ENCODE results near the gene TOR1AIP2. TPM values are rescaled to one million over a fixed set of nuclear protein-coding genes. Genes with fewer than 3 reads are reported as not detected.
"Not testable (repeated sequence)": the region's sequence is repeated elsewhere in the genome, so short reads cannot be mapped to it uniquely, and the experiment has no call there.

The TOR1AIP2 gene
- total RNA-seq, 2 experiments from 2014 or later = 48.0 to 49.0 TPM

DNA sequence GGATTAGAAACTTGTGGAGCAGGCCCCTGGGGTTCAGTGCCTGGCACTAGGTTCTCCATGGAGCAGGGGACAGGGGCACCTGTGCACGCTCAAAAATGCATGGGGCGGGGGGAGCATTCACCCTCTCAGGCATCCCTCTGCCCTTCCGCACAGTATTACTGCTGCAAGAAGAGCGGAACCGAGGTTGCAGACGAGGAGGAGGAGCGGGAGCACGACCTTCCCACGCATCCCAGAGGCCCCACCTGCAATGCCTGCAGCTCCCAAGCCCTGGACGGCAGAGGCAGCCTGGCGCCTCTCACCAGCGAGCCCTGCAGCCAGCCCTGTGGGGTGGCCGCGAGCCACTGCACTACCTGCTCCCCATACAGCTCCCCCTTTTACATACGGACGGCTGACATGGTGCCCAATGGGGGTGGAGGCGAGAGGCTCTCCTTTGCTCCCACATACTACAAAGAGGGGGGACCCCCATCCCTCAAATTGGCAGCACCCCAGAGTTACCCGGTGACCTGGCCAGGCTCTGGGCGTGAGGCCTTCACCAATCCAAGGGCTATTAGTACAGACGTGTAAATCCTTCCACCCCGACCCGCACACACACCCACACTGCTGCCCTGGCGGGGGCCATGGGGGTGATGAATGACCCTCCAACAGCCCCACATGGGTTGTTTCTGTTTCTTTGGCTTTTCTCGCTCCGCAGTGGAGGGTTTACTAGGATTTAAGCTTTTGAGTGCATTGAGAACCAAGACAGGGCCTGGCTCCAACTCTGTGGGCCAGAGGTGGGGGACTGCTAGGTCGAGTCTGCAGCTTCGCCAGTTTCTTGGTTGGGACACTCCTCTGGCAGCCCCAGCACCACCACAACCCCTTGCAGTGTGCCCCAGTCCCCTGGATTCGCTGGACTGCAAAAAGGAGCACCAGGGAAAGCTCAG, 63.7 kb downstream of the TOR1AIP2 start:
- peak overlapping the region; percentile 81 for H3K4me3 Mint-ChIP-seq
- ATAC-seq = no peak
- no peak for DNase-seq
- no peaks in the 10 kb centered on the region for H3K9me3 Mint-ChIP-seq (ENCODE audit: insufficient read depth)
- no peak overlapping the region for H3K27ac Mint-ChIP-seq
- peaks cover 18% of the 10 kb centered on the region for H3K4me1 Mint-ChIP-seq (ENCODE audit: low read depth)
- CTCF ChIA-PET = interaction anchor here (0.6 to 16.0 kb wide), 53 partner anchors 8 to 776 kb away, joined by 3 to 655 read pairs (median 5); partner anchors contain the start of genes AXDND1, QSOX1 and TOR1AIP1
- no peaks in the 10 kb centered on the region for H3K36me3 Mint-ChIP-seq (ENCODE audit: low read depth)
- POLR2A ChIA-PET = interaction anchor here (0.6 to 2.7 kb wide), 5 partner anchors 67 to 732 kb away, joined by 3 to 13 read pairs (median 4); partner anchors contain the start of genes TOR1AIP1 and TOR3A
- peaks cover 4% of the 10 kb centered on the region for H3K27me3 Mint-ChIP-seq (ENCODE audit: low read depth)

DNA sequence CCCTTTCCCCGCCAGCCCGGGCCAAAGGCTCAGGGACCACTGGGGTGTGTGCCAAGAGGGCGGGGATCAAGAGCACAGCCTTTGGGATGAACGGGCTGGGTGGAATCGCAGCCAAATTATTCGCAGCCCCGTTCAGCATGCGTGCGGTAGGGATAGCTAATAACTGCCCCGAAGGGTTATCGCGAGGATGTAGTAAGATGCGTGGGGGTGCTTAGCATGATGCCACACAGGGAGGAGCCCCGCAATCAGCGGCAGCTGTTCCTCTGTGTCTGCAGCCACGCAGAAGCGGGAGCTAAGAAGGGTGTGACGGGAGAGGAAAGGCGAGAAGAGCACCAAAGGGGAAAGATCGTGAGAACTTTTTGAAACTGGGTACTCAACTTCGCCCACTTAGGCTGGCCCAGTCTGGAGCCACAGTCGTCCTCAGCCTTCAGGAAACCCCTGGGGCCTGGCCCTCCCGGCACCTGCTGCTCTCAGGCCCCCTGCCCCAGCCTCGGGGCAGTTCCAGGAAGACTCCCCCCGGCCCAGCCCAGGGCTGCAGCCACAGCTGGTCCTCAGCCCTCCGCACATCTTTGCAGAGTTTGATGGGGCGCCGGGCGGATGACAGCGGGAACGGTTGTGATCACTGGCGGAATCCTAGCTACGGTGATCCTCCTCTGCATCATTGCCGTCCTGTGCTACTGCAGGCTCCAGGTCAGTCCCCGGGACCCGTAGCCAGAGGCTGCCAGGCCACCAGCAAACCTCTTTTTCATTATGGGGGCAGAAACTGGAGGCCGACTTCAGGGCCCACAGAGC, 64.9 kb downstream of the TOR1AIP2 start:
- no peak for ATAC-seq
- Mint-ChIP-seq H3K27me3 (ENCODE audit: low read depth) (peaks cover 4% of the 10 kb centered on the region), H3K4me1 (ENCODE audit: low read depth) (peaks cover 18% of the 10 kb centered on the region), H3K27ac (no peak overlapping the region), H3K9me3 (ENCODE audit: insufficient read depth) (no peaks in the 10 kb centered on the region), H3K4me3 (no peak overlapping the region), H3K36me3 (ENCODE audit: low read depth) (no peaks in the 10 kb centered on the region)
- DNase-seq = no peak
- ChIA-PET CTCF (interaction anchor here (0.6 to 16.0 kb wide), 4 partner anchors 33 to 367 kb away, joined by 3 to 655 read pairs (median 18); no protein-coding TSS in a partner anchor), POLR2A (no interaction called here)

DNA sequence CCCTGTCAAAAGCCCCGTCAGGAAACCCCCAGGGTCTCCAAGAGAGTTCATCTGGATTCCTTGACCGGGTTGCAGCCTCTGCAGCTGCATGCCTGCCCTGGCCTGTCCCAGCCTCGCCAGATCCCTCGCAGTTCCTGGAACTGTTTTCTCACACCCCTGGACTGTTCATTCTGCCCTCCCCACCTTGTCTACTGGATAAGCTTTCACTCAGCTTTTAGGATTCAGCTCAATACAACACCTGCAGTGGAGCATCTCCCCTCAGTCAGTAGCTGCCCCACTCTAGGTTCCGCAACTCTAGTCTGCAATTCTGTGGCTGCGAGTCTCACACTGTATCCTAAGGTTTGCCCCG, 67.3 kb downstream of the TOR1AIP2 start:
- Mint-ChIP-seq H3K4me3 (no peak overlapping the region), H3K27me3 (ENCODE audit: low read depth) (peaks cover 4% of the 10 kb centered on the region), H3K36me3 (ENCODE audit: low read depth) (no peaks in the 10 kb centered on the region), H3K9me3 (ENCODE audit: insufficient read depth) (no peaks in the 10 kb centered on the region), H3K4me1 (ENCODE audit: low read depth) (peaks cover 11% of the 10 kb centered on the region), H3K27ac (no peak overlapping the region)
- ATAC-seq (no peak), DNase-seq (no peak)
- CTCF ChIA-PET = interaction anchor here (0.7 to 16.0 kb wide), 41 partner anchors 9 to 1615 kb away, joined by 3 to 655 read pairs (median 4); no protein-coding TSS in a partner anchor
- POLR2A ChIA-PET = no interaction called here

DNA sequence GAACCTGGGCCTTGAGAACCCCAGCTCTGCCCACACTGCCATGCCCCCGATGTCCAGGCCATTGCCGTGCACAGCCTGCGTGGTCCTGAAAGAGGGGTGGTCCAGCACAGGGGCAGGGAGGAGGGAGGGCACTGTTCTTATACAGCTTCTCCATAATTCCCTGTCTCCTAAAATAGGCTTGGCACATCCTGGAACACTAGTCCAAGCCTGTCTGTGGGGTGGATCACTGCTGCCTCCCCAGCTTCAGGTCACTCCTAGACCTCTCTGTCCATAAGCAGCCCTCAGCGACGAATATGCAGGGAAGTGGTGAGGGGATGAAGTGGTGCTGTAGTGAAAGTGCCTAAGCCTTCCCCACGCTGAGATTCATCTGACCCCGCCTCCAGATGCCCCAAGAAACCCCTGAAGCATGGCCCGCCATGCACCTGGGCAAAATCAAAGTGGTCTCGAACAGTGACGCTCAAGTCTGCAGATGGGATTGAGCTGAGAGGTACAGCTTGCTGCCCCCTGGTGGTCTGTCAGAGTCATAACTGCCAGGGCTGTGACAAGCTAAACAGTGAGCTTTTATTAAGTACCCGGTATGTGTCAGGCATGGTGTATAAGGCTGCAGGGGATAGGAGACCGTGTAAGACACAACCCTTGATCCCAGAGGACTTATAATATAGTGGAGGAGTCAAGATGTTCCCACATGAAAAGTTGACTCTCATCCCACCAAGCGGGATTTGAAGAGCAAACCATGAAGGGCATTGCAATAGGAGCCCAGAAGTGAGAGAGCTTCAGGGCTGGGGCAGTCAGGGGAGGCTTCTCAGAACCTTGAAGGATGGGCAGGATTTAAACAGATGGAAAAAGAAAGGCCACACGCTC, 67.9 kb downstream of the TOR1AIP2 start:
- Mint-ChIP-seq H3K9me3 (ENCODE audit: insufficient read depth) (no peaks in the 10 kb centered on the region), H3K4me3 (no peak overlapping the region), H3K4me1 (ENCODE audit: low read depth) (peaks cover 6% of the 10 kb centered on the region), H3K27me3 (ENCODE audit: low read depth) (peaks cover 4% of the 10 kb centered on the region), H3K27ac (no peak overlapping the region), H3K36me3 (ENCODE audit: low read depth) (no peaks in the 10 kb centered on the region)
- POLR2A ChIA-PET = no interaction called here
- CTCF ChIA-PET = interaction anchor here (0.6 to 16.0 kb wide), 50 partner anchors 9 to 1615 kb away, joined by 3 to 655 read pairs (median 4); no protein-coding TSS in a partner anchor
- peak; percentile 79 for DNase-seq
- ATAC-seq = peak; percentile 65

DNA sequence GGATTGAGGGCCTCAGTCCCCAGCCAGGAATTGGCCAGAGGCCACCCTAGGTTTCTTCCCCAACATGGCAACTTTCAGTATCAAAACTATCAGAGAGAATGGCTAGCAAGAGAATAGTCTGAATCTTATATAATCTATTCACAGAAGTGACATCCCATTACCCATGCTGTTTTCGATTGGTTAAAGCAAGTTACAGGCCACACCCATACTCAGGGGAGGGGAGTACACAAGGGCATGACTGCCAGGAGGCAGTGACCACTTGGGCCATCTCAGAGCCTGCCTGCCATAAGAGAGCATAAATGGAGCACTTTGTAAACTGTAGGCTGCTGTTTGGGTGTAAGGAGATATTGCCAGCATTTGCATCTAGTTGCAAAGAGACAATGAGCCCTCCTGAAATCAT, 69.1 kb downstream of the TOR1AIP2 start:
- H3K4me3 Mint-ChIP-seq = no peak overlapping the region
- ChIA-PET CTCF (interaction anchor here (0.7 to 16.0 kb wide), 8 partner anchors 12 to 1040 kb away, joined by 3 to 655 read pairs (median 6); no protein-coding TSS in a partner anchor), POLR2A (no interaction called here)
- H3K27ac Mint-ChIP-seq = no peak overlapping the region
- H3K4me1 Mint-ChIP-seq (ENCODE audit: low read depth) = no peaks in the 10 kb centered on the region
- ATAC-seq = no peak
- H3K36me3 Mint-ChIP-seq (ENCODE audit: low read depth) = no peaks in the 10 kb centered on the region
- no peak for DNase-seq
- peaks cover 4% of the 10 kb centered on the region for H3K27me3 Mint-ChIP-seq (ENCODE audit: low read depth)
- H3K9me3 Mint-ChIP-seq (ENCODE audit: insufficient read depth) = no peaks in the 10 kb centered on the region

DNA sequence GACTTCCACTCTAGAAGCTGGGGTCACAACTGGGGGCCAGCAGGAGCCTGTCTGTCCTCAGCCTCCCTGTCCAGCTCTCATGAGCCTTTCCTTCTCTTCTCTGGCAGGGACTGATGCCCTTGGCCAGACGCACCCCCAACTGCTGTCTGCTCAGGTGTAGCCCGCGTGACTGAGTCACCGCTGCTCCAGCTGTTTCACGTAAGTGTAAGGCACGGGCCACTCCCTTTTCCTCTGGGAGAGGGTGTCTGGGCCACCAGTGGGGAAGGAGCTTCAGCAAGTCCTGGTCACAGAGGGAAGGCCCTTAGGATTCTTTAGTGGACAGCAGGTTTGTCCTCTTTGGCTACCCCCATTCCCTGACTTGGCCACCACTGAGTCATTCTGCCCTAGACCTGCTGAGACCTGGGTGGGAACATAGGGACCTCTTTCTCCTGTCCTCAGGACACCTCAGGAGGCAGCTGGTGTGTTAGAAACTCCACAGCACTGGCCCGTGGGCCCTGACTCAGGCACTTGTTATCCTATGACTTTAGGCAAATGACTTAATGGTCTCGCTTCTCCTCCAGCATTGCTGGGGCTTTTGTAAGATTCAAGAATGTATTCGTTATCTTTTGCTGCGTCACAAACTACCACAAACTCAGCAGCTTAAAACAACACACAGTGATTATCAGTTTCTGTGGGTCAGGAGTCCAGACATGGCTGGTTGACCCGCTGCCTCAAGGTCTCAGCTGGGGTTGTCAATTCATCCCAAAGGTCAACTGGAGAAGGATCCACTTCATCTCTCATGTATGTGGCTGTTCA, 69.7 kb downstream of the TOR1AIP2 start:
- H3K36me3 Mint-ChIP-seq (ENCODE audit: low read depth) = no peaks in the 10 kb centered on the region
- no peak for DNase-seq
- H3K9me3 Mint-ChIP-seq (ENCODE audit: insufficient read depth) = no peaks in the 10 kb centered on the region
- H3K27ac Mint-ChIP-seq = no peak overlapping the region
- H3K27me3 Mint-ChIP-seq (ENCODE audit: low read depth) = peaks cover 4% of the 10 kb centered on the region
- no peak overlapping the region for H3K4me3 Mint-ChIP-seq
- ChIA-PET CTCF (interaction anchor here (0.6 to 16.0 kb wide), 3 partner anchors 59 to 109 kb away, joined by 3 to 655 read pairs (median 3); no protein-coding TSS in a partner anchor), POLR2A (no interaction called here)
- H3K4me1 Mint-ChIP-seq (ENCODE audit: low read depth) = no peaks in the 10 kb centered on the region
- ATAC-seq = no peak

DNA sequence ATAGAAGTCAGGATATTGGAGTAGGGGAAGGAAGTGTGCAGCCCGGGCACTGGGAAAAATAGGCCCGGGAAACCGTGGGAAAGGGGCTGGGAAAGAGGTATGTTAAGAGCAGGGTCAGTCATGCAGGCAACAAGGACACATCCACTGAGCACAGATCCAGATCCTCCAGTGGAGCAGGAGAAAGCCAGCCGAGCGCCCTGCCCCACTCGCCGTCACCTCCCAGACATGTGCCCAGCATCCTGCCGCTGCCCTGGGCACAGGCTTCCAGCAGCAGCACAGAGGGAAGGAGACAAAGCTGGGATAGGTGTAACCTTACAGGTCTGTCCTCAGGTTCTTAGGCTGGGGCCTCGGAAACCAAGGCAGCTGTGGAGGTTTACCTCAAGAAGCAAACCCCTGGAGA, 70.3 kb downstream of the TOR1AIP2 start:
- CTCF ChIA-PET = interaction anchor here (16.0 kb wide), 1 partner anchor 100 kb away, joined by 655 read pairs; no protein-coding TSS in a partner anchor
- no peaks in the 10 kb centered on the region for H3K9me3 Mint-ChIP-seq (ENCODE audit: insufficient read depth)

DNA sequence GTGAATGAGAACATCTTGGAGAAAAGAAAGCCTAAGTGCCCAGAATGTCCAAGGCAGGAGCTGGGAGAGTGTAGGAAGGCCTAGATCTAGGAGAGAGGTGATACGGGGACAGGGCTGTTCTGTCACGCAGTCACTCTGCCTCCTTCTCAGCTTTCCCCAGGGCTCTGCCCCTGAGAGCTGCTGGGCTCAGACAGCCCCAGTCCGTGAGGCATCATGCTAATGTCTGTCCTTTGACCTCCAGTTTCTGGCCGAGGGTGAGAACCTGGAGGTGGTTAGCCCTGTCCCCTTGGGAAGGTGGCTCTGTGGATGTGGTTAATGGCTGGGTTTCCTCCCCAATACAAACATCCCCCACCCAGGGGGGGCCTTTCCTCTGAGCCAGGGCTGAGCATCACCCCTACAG, 71.3 kb downstream of the TOR1AIP2 start:
- no peak overlapping the region for H3K27ac Mint-ChIP-seq
- no peak for DNase-seq
- H3K36me3 Mint-ChIP-seq (ENCODE audit: low read depth) = no peaks in the 10 kb centered on the region
- H3K4me1 Mint-ChIP-seq (ENCODE audit: low read depth) = no peaks in the 10 kb centered on the region
- ATAC-seq = no peak
- no peaks in the 10 kb centered on the region for H3K9me3 Mint-ChIP-seq (ENCODE audit: insufficient read depth)
- POLR2A ChIA-PET = no interaction called here
- CTCF ChIA-PET = interaction anchor here (1.3 to 16.0 kb wide), 2 partner anchors 9 to 99 kb away, joined by 11 to 655 read pairs; no protein-coding TSS in a partner anchor
- no peak overlapping the region for H3K4me3 Mint-ChIP-seq
- peaks cover 4% of the 10 kb centered on the region for H3K27me3 Mint-ChIP-seq (ENCODE audit: low read depth)

More for the DNA sequence above, 70.3 kb downstream of the TOR1AIP2 start:
- POLR2A ChIA-PET = no interaction called here
- Mint-ChIP-seq H3K27ac (no peak overlapping the region), H3K4me1 (ENCODE audit: low read depth) (no peaks in the 10 kb centered on the region), H3K27me3 (ENCODE audit: low read depth) (peaks cover 4% of the 10 kb centered on the region), H3K36me3 (ENCODE audit: low read depth) (no peaks in the 10 kb centered on the region), H3K4me3 (no peak overlapping the region)
- no peak for ATAC-seq
- no peak for DNase-seq

DNA sequence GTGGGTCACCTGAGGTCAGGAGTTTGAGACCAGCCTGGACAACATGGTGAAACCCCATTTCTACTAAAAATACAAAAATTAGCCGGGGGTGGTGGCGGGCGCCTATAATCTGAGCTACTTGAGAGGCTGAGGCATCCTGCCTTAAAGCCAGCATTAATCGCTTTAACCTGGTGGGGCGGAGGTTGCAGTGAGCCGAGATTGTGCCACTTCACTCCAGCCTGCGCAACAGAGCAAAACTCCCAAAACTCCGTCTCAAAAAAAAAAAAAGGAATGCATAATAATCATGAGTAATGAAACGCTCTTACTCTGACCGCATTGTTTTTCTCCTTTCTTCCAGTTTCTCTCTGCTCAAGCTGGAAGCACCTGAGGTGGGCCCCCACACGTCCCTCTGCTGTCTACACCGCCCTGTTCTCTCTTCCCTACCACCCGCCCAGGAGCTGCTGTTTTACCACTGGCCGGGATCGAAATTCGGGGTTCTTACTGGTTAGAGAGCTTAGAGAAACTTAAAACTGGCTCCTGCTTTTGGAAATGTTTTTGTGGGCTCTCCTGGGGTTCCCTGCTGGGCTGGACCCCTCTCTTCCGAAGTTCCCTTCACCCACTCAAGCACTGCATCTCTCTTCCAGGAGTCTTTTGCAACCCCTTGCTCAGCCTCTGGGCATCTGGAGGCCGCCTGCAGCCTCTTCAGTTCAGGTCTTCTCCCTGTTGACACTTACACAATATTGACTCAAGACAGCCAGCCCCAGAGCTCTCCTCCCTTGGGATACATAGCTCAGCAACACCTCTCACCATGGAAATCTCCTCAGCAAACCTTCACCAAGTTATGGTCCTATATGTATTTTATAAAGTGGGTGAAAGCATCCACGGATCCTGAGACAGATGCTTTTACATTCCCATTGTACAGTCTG, 72.1 kb downstream of the TOR1AIP2 start:
- no peaks in the 10 kb centered on the region for H3K9me3 Mint-ChIP-seq (ENCODE audit: insufficient read depth)
- ChIA-PET POLR2A (no interaction called here), CTCF (interaction anchor here (1.3 to 16.0 kb wide), 2 partner anchors 9 to 98 kb away, joined by 11 to 655 read pairs; no protein-coding TSS in a partner anchor)
- H3K4me1 Mint-ChIP-seq (ENCODE audit: low read depth) = no peaks in the 10 kb centered on the region
- H3K27me3 Mint-ChIP-seq (ENCODE audit: low read depth) = no peaks in the 10 kb centered on the region
- no peak overlapping the region for H3K4me3 Mint-ChIP-seq
- H3K27ac Mint-ChIP-seq = no peak overlapping the region
- DNase-seq (no peak), ATAC-seq (no peak)
- no peaks in the 10 kb centered on the region for H3K36me3 Mint-ChIP-seq (ENCODE audit: low read depth)

DNA sequence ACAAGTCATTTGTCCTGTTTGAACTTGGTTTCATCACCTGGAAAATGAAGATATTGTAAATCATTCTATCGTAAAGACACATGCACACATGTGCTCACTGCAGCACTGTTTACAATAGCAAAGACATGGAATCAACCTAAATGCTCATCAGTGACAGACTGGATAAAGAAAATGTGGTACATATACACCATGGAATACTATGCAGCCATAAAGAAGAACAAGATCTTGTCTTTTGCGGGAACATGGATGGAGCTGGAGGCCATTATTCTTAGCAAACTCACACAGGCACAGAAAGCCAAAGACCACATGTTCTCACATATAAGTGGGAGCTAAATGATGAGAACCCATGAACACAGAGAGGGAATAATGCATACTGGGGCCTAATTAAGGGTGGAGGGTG, 73.2 kb downstream of the TOR1AIP2 start:
- H3K36me3 Mint-ChIP-seq (ENCODE audit: low read depth); ATAC-seq; POLR2A ChIA-PET; H3K4me3 Mint-ChIP-seq; DNase-seq; H3K27me3 Mint-ChIP-seq (ENCODE audit: low read depth); H3K27ac Mint-ChIP-seq; H3K4me1 Mint-ChIP-seq (ENCODE audit: low read depth); H3K9me3 Mint-ChIP-seq (ENCODE audit: insufficient read depth): not testable (repeated sequence)
- CTCF ChIA-PET = interaction anchor here (1.0 kb wide), 1 partner anchor 10 kb away, joined by 3 read pairs; no protein-coding TSS in a partner anchor

Measured in activated CD8-positive, alpha-beta T cell treated with anti-CD3 and anti-CD28 coated beads, Interleukin-2, amount 10 ng/mL, durations not matched to agents 7 days and 5 days (primary cell).